ENCODE measurements around the gene AXDND1.
"Not testable (repeated sequence)": the region's sequence is repeated elsewhere in the genome, so short reads cannot be mapped to it uniquely, and the experiment has no call there.

DNA sequence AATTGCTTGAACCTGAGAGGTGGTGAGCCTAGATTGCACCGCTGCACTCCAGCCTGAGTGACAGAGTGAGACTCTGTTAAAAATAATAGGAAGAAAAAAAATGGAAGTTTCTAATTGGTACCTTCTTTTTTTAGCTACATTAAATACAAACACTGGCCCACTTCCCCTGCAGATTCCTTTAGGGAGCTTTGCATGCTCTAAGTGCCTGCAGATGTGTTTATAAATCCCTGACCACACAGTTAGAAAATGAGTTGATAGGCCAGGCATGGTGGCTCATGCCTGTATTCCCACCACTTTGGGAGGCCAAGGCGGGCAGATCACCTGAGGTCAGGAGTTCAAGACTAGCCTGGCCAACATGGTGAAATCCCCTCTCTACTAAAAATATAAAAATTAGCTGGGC, 4.1 kb upstream of the AXDND1 start:
- not testable (repeated sequence) for TF ChIP-seq XRCC5 (IDR thresholded peaks at IDR 0.05; ENCODE audit: low read depth, low read length); CBX2 (IDR thresholded peaks at IDR 0.05; ENCODE audit: insufficient read depth, low read length, poor library complexity, severe bottlenecking); ZFX (CRISPR knock-in tag; IDR thresholded peaks at IDR 0.05); TAF1 (IDR thresholded peaks at IDR 0.05; ENCODE audit: control insufficient read depth, extremely low read depth, insufficient read depth, low read length, severe bottlenecking); SAFB (IDR thresholded peaks at IDR 0.05; ENCODE audit: borderline replicate concordance, low read depth, low read length); NCOA4 (IDR thresholded peaks at IDR 0.05; ENCODE audit: partially characterized antibody)
- TF ChIP-seq, protein P1, sequence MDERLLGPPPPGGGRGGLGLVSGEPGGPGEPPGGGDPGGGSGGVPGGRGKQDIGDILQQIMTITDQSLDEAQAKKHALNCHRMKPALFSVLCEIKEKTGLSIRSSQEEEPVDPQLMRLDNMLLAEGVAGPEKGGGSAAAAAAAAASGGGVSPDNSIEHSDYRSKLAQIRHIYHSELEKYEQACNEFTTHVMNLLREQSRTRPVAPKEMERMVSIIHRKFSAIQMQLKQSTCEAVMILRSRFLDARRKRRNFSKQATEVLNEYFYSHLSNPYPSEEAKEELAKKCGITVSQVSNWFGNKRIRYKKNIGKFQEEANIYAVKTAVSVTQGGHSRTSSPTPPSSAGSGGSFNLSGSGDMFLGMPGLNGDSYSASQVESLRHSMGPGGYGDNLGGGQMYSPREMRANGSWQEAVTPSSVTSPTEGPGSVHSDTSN (CRISPR knock-in tag; IDR thresholded peaks at IDR 0.05; ENCODE audit: low read depth): not testable (repeated sequence)
- TF ChIP-seq, protein P1 (tag; conservative IDR thresholded peaks at IDR 0.05; ENCODE audit: low read depth): not testable (repeated sequence)
- TF ChIP-seq, protein P2, sequence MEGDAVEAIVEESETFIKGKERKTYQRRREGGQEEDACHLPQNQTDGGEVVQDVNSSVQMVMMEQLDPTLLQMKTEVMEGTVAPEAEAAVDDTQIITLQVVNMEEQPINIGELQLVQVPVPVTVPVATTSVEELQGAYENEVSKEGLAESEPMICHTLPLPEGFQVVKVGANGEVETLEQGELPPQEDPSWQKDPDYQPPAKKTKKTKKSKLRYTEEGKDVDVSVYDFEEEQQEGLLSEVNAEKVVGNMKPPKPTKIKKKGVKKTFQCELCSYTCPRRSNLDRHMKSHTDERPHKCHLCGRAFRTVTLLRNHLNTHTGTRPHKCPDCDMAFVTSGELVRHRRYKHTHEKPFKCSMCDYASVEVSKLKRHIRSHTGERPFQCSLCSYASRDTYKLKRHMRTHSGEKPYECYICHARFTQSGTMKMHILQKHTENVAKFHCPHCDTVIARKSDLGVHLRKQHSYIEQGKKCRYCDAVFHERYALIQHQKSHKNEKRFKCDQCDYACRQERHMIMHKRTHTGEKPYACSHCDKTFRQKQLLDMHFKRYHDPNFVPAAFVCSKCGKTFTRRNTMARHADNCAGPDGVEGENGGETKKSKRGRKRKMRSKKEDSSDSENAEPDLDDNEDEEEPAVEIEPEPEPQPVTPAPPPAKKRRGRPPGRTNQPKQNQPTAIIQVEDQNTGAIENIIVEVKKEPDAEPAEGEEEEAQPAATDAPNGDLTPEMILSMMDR (IDR thresholded peaks at IDR 0.05 in 2 of 3, conservative IDR thresholded peaks at IDR 0.05 in 1 of 3; ENCODE audit: insufficient read depth in 2 of 3, low read depth in 1 of 3, low read length in 3 of 3): not testable (repeated sequence)
- TF ChIP-seq, protein P3, sequence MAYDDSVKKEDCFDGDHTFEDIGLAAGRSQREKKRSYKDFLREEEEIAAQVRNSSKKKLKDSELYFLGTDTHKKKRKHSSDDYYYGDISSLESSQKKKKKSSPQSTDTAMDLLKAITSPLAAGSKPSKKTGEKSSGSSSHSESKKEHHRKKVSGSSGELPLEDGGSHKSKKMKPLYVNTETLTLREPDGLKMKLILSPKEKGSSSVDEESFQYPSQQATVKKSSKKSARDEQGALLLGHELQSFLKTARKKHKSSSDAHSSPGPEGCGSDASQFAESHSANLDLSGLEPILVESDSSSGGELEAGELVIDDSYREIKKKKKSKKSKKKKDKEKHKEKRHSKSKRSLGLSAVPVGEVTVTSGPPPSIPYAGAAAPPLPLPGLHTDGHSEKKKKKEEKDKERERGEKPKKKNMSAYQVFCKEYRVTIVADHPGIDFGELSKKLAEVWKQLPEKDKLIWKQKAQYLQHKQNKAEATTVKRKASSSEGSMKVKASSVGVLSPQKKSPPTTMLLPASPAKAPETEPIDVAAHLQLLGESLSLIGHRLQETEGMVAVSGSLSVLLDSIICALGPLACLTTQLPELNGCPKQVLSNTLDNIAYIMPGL (CRISPR knock-in tag; IDR thresholded peaks at IDR 0.05): not testable (repeated sequence)

Data from K562 (cell line).